A549 (cell line): ENCODE results near the gene ENO3.

Experiments
- BHLHE40 ChIP-seq: IDR thresholded peaks from 2 replicates; pipeline ENCODE4 v1.6.1; 2012; ENCODE audit warnings: low read depth, low read length, inconsistent platforms
- CTCF ChIP-seq: fragments of >200 bp; sonication (Bioruptor Twin); formaldehyde crosslinking; IDR thresholded peaks from 3 replicates; pipeline ENCODE4 v1.5.1; 2016
- E2F6 ChIP-seq: IDR thresholded peaks from 2 replicates; pipeline ENCODE4 v1.6.1; 2012; ENCODE audit warnings: low read depth, borderline replicate concordance
- ESRRA ChIP-seq: fragments of 150-350 bp; IDR thresholded peaks from 2 replicates; pipeline ENCODE4 v1.6.1; 2014; ENCODE audit warnings: mild to moderate bottlenecking, low read length, borderline replicate concordance
- POLR2A ChIP-seq: IDR thresholded peaks from 2 replicates; pipeline ENCODE4 v1.6.1; 2012; ENCODE audit warnings: mild to moderate bottlenecking, low read length
- POLR2AphosphoS2 ChIP-seq: conservative IDR thresholded peaks from 2 replicates; pipeline ENCODE4 v1.6.1; 2012; ENCODE audit warnings: low read length, improper control_type of control experiment, inconsistent platforms
- RCOR1 ChIP-seq: fragments of 150-350 bp; IDR thresholded peaks from 2 replicates; pipeline ENCODE4 v1.6.1; 2014; ENCODE audit warnings: antibody characterized with exemption, low read length, low read depth
- TF ChIP-seq, protein P1 (sequence below): fragments of 450-650 bp; IDR thresholded peaks from 2 replicates; pipeline ENCODE4 v1.6.1; 2014; ENCODE audit warnings: antibody characterized with exemption
- TF ChIP-seq, protein P2 (sequence below): fragments of 200-600 bp; sonication (generic); IDR thresholded peaks from 2 replicates; pipeline ENCODE4 v1.6.1; 2016; ENCODE audit warnings: antibody characterized with exemption, mild to moderate bottlenecking, moderate library complexity

GRCh38 chr17:4950075-4950745, 709 bp upstream of the ENO3 start:
- no peak for TF ChIP-seq CTCF
- TF ChIP-seq, protein P1, sequence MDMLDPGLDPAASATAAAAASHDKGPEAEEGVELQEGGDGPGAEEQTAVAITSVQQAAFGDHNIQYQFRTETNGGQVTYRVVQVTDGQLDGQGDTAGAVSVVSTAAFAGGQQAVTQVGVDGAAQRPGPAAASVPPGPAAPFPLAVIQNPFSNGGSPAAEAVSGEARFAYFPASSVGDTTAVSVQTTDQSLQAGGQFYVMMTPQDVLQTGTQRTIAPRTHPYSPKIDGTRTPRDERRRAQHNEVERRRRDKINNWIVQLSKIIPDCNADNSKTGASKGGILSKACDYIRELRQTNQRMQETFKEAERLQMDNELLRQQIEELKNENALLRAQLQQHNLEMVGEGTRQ, result no peak
- TF ChIP-seq POLR2A, result peak; percentile 31
- no peak for TF ChIP-seq BHLHE40
- TF ChIP-seq E2F6, result no peak
- TF ChIP-seq, protein P2, sequence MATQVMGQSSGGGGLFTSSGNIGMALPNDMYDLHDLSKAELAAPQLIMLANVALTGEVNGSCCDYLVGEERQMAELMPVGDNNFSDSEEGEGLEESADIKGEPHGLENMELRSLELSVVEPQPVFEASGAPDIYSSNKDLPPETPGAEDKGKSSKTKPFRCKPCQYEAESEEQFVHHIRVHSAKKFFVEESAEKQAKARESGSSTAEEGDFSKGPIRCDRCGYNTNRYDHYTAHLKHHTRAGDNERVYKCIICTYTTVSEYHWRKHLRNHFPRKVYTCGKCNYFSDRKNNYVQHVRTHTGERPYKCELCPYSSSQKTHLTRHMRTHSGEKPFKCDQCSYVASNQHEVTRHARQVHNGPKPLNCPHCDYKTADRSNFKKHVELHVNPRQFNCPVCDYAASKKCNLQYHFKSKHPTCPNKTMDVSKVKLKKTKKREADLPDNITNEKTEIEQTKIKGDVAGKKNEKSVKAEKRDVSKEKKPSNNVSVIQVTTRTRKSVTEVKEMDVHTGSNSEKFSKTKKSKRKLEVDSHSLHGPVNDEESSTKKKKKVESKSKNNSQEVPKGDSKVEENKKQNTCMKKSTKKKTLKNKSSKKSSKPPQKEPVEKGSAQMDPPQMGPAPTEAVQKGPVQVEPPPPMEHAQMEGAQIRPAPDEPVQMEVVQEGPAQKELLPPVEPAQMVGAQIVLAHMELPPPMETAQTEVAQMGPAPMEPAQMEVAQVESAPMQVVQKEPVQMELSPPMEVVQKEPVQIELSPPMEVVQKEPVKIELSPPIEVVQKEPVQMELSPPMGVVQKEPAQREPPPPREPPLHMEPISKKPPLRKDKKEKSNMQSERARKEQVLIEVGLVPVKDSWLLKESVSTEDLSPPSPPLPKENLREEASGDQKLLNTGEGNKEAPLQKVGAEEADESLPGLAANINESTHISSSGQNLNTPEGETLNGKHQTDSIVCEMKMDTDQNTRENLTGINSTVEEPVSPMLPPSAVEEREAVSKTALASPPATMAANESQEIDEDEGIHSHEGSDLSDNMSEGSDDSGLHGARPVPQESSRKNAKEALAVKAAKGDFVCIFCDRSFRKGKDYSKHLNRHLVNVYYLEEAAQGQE, result no peak
- no peak for TF ChIP-seq POLR2AphosphoS2
- no peak for TF ChIP-seq RCOR1
- TF ChIP-seq ESRRA, result no peak
